Subcutaneous abdominal adipose tissue (tissue), 5 donors: ENCODE data around the gene PKD1.
"Not testable (repeated sequence)": the region's sequence is repeated elsewhere in the genome, so short reads cannot be mapped to it uniquely, and the experiment has no call there.

ENCODE experiments used
- H3K27ac ChIP-seq: one replicate; pipeline ENCODE4 v1.7.0; 2013; ENCODE audit warnings: low read depth, mild to moderate bottlenecking, inconsistent platforms, low read length, moderate library complexity
- H3K27me3 ChIP-seq, 5 donors: one replicate each; pipeline ENCODE4 v1.7.0; 2013; ENCODE audit warnings: low read length in 5 of 5, inconsistent platforms in 1 of 5; ENCODE audit not compliant: control insufficient read depth in 5 of 5, insufficient read depth in 4 of 5
- H3K36me3 ChIP-seq, 5 donors: one replicate each; pipeline ENCODE4 v1.7.0; 2013; ENCODE audit warnings: low read length in 5 of 5; ENCODE audit not compliant: control insufficient read depth in 5 of 5, insufficient read depth in 5 of 5
- H3K4me1 ChIP-seq, 5 donors: one replicate each; pipeline ENCODE4 v1.7.0; 2013; ENCODE audit warnings: low read length in 5 of 5, mild to moderate bottlenecking in 3 of 5, moderate library complexity in 1 of 5; ENCODE audit not compliant: control insufficient read depth in 5 of 5, insufficient read depth in 5 of 5
- H3K4me3 ChIP-seq, 5 donors: one replicate each; pipeline ENCODE4 v1.7.0; 2013; ENCODE audit warnings: low read length in 5 of 5, low read depth in 1 of 5
- H3K9ac ChIP-seq, 5 donors: one replicate each; pipeline ENCODE4 v1.7.0; 2013; ENCODE audit warnings: low read length in 5 of 5, mild to moderate bottlenecking in 4 of 5, moderate library complexity in 3 of 5
- H3K9me3 ChIP-seq, 5 donors: one replicate each; pipeline ENCODE4 v1.7.0; 2013; ENCODE audit warnings: low read length in 5 of 5; ENCODE audit not compliant: control insufficient read depth in 5 of 5
- donor health status: healthy.
- donor health status: healthy.
- donor health status: healthy.
- donor health status: healthy.
- donor health status: healthy.

PKD1 gene

GRCh38 chr16:2117341-2117740 is 18.4 kb downstream of the PKD1 start:
- not testable (repeated sequence) for H3K9me3 ChIP-seq, H3K4me3 ChIP-seq, H3K27me3 ChIP-seq, H3K27ac ChIP-seq, H3K9ac ChIP-seq
- Histone ChIP-seq H3K4me1 (peaks cover 0 to 13% (median 6%) of the 10 kb centered on the region in 5 donors), H3K36me3 (peaks cover 0 to 28% (median 13%) of the 10 kb centered on the region in 5 donors)

GRCh38 chr16:2116428-2116827 is 19.3 kb downstream of the PKD1 start:
- not testable (repeated sequence) for H3K9ac ChIP-seq, H3K4me1 ChIP-seq, H3K9me3 ChIP-seq, H3K4me3 ChIP-seq, H3K27ac ChIP-seq, H3K27me3 ChIP-seq
- peaks cover 0 to 37% (median 16%) of the 10 kb centered on the region in 5 donors for H3K36me3 ChIP-seq

- H3K9ac ChIP-seq: no peak overlapping the region
- H3K27ac ChIP-seq: no peak overlapping the region
- no peaks in the 10 kb centered on the region for H3K27me3 ChIP-seq
- peaks cover 0 to 45% (median 24%) of the 10 kb centered on the region in 5 donors for H3K36me3 ChIP-seq
- H3K9me3 ChIP-seq: no peaks in the 10 kb centered on the region
- H3K4me3 ChIP-seq: no peak overlapping the region
- peaks cover 0 to 4% (median 0%) of the 10 kb centered on the region in 5 donors for H3K4me1 ChIP-seq
Measured at GRCh38 chr16:2115591-2115973, 20.1 kb downstream of the PKD1 start.

- not testable (repeated sequence) for H3K27ac ChIP-seq, H3K4me1 ChIP-seq, H3K9me3 ChIP-seq, H3K27me3 ChIP-seq, H3K9ac ChIP-seq, H3K4me3 ChIP-seq
- H3K36me3 ChIP-seq: peaks cover 0 to 51% (median 29%) of the 10 kb centered on the region in 5 donors
Measured at GRCh38 chr16:2114885-2115590, 20.7 kb downstream of the PKD1 start.

GRCh38 chr16:2114225-2114624 is 21.5 kb downstream of the PKD1 start:
- not testable (repeated sequence) for H3K9me3 ChIP-seq, H3K27me3 ChIP-seq, H3K27ac ChIP-seq, H3K9ac ChIP-seq, H3K4me3 ChIP-seq, H3K4me1 ChIP-seq
- H3K36me3 ChIP-seq: peaks cover 0 to 59% (median 37%) of the 10 kb centered on the region in 5 donors

- not testable (repeated sequence) for H3K4me3 ChIP-seq, H3K9ac ChIP-seq, H3K27ac ChIP-seq, H3K4me1 ChIP-seq, H3K9me3 ChIP-seq, H3K27me3 ChIP-seq
- peaks cover 0 to 73% (median 49%) of the 10 kb centered on the region in 5 donors for H3K36me3 ChIP-seq
Measured at GRCh38 chr16:2112539-2113106, 23.1 kb downstream of the PKD1 start.

- H3K4me3 ChIP-seq, H3K9me3 ChIP-seq, H3K9ac ChIP-seq, H3K4me1 ChIP-seq, H3K27ac ChIP-seq, H3K27me3 ChIP-seq: not testable (repeated sequence)
- peaks cover 0 to 82% (median 57%) of the 10 kb centered on the region in 5 donors for H3K36me3 ChIP-seq
Measured at GRCh38 chr16:2111412-2112335, 24.0 kb downstream of the PKD1 start.

GRCh38 chr16:2111009-2111353 is 24.7 kb downstream of the PKD1 start:
- not testable (repeated sequence) for H3K4me3 ChIP-seq, H3K9ac ChIP-seq, H3K27me3 ChIP-seq, H3K9me3 ChIP-seq, H3K27ac ChIP-seq, H3K4me1 ChIP-seq
- peaks cover 0 to 88% (median 61%) of the 10 kb centered on the region in 5 donors for H3K36me3 ChIP-seq

GRCh38 chr16:2110332-2111008 is 25.2 kb downstream of the PKD1 start:
- not testable (repeated sequence) for H3K27me3 ChIP-seq, H3K9me3 ChIP-seq, H3K9ac ChIP-seq, H3K4me3 ChIP-seq, H3K4me1 ChIP-seq, H3K27ac ChIP-seq
- peaks cover 0 to 92% (median 65%) of the 10 kb centered on the region in 5 donors for H3K36me3 ChIP-seq

GRCh38 chr16:2109872-2110271 is 25.8 kb downstream of the PKD1 start:
- H3K4me1 ChIP-seq, H3K27me3 ChIP-seq, H3K9ac ChIP-seq, H3K4me3 ChIP-seq, H3K9me3 ChIP-seq, H3K27ac ChIP-seq: not testable (repeated sequence)
- peaks cover 0 to 91% (median 68%) of the 10 kb centered on the region in 5 donors for H3K36me3 ChIP-seq
